ENCODE results near the gene WNT3A. TPM values are rescaled to one million over a fixed set of nuclear protein-coding genes. Genes with fewer than 3 reads are reported as not detected.

WNT3A gene
- total and polyA plus RNA-seq, 2 donors (not counting 3 experiments of a cell fraction or from before 2014, with no cell fraction given): not detected

DNA sequence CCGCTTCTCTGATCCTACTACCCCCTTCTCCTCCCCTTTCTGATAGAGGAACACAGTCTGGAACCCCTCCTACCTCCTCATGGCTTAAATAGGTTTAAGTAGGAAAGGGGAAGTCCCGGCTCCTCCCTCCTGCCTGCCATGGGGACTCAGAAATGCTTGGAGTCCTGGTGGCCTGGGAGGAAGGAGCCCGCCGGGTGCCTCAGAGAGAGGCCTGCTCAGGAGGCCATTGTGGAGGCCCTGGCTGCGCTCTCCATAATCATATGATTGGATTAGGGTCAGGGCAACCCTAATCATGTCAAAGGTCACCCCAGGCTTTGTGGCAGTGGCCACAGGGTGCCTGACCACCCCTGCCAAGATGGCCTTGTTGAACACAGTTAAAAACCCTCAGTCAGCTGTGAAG is 29.0 kb downstream of the WNT3A start:
- ChIA-PET POLR2A (no interaction called here), CTCF (interaction anchor here (0.6 kb wide), 1 partner anchor 130 kb away, joined by 6 read pairs; the partner anchor contains the start of gene IBA57)
- no peak for TF ChIP-seq JUN (IDR thresholded peaks at IDR 0.05; ENCODE audit: borderline replicate concordance, insufficient read depth, insufficient read length, low read depth)
- no peak for TF ChIP-seq FOS (IDR thresholded peaks at IDR 0.05; ENCODE audit: borderline replicate concordance, insufficient read depth, low read length)
- TF ChIP-seq, protein P1, sequence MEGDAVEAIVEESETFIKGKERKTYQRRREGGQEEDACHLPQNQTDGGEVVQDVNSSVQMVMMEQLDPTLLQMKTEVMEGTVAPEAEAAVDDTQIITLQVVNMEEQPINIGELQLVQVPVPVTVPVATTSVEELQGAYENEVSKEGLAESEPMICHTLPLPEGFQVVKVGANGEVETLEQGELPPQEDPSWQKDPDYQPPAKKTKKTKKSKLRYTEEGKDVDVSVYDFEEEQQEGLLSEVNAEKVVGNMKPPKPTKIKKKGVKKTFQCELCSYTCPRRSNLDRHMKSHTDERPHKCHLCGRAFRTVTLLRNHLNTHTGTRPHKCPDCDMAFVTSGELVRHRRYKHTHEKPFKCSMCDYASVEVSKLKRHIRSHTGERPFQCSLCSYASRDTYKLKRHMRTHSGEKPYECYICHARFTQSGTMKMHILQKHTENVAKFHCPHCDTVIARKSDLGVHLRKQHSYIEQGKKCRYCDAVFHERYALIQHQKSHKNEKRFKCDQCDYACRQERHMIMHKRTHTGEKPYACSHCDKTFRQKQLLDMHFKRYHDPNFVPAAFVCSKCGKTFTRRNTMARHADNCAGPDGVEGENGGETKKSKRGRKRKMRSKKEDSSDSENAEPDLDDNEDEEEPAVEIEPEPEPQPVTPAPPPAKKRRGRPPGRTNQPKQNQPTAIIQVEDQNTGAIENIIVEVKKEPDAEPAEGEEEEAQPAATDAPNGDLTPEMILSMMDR (IDR thresholded peaks at IDR 0.05; ENCODE audit: extremely low read depth in 1 of 2, insufficient read depth in 1 of 2, low read depth in 1 of 2, low read length in 2 of 2): no peak
- TF ChIP-seq GATA2 (IDR thresholded peaks at IDR 0.05; ENCODE audit: insufficient read depth, insufficient read length, low read depth, low read length): no peak
- no peak for TF ChIP-seq EZH2 (IDR thresholded peaks at IDR 0.05; ENCODE audit: borderline replicate concordance, low read depth, low read length, severe bottlenecking)
- no peak for TF ChIP-seq MYC (IDR thresholded peaks at IDR 0.05; ENCODE audit: low read depth, low read length)
- no peak for TF ChIP-seq POLR2AphosphoS5 (IDR thresholded peaks at IDR 0.05; ENCODE audit: insufficient read depth, low read depth, low read length)
- TF ChIP-seq, protein P2, sequence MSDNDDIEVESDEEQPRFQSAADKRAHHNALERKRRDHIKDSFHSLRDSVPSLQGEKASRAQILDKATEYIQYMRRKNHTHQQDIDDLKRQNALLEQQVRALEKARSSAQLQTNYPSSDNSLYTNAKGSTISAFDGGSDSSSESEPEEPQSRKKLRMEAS (IDR thresholded peaks at IDR 0.05; ENCODE audit: insufficient read depth, insufficient read length): no peak
- no peak for TF ChIP-seq POLR2A (IDR thresholded peaks at IDR 0.05; ENCODE audit: low read depth, low read length)
- no peaks in the 10 kb centered on the region for H3K79me2 ChIP-seq (ENCODE audit: control insufficient read depth, insufficient read depth, low read length)
- dilution Hi-C loops (cut with MboI; ENCODE audit: extremely low pct_ligation_motif_present, low sequenced_read_pairs): no loop called here
- H4K20me1 ChIP-seq (replicated peaks; ENCODE audit: control insufficient read depth, extremely low read depth, insufficient read depth, low read length): no peaks in the 10 kb centered on the region
- FAIRE-seq: no peak
- H3K9me3 ChIP-seq (replicated peaks; ENCODE audit: control insufficient read depth, insufficient read depth, low read length): no peaks in the 10 kb centered on the region
- BruUV-seq (replicated peaks): no TSS peak
- peaks cover 9 to 15% of the 10 kb centered on the region in 2 experiments for H3K27me3 ChIP-seq (ENCODE audit: control insufficient read depth in 2 of 2, insufficient read depth in 2 of 2, low read length in 2 of 2)
- no peaks in the 10 kb centered on the region for H3K9me1 ChIP-seq (replicated peaks; ENCODE audit: control insufficient read depth, extremely low read depth, insufficient read depth, low read length)
- no peaks in the 10 kb centered on the region for H3K4me1 ChIP-seq (ENCODE audit: control insufficient read depth, extremely low read depth, insufficient read depth, low read length)
- intact Hi-C loops (cut with micrococcal nuclease): no loop called here
- no peak for DNase-seq (ENCODE audit: low read depth, low spot score)
- no peaks in the 10 kb centered on the region for H3K36me3 ChIP-seq (ENCODE audit: control insufficient read depth in 2 of 2, extremely low read depth in 1 of 2, insufficient read depth in 2 of 2, low read length in 2 of 2)
- no peak overlapping the region for H3K4me2 ChIP-seq (ENCODE audit: insufficient read depth, low read length)
- H3K27ac ChIP-seq (ENCODE audit: insufficient read depth, low read depth, low read length): no peak overlapping the region
- no peak overlapping the region for H3K4me3 ChIP-seq (replicated peaks in 1 of 3; ENCODE audit: insufficient read depth in 1 of 3, low read depth in 1 of 3, low read length in 3 of 3)
- H3K9ac ChIP-seq (replicated peaks; ENCODE audit: extremely low read depth, insufficient read depth, low read length): no peak overlapping the region
- H2AFZ ChIP-seq (ENCODE audit: low read depth, low read length): no peak overlapping the region

All from endothelial cell of umbilical vein (primary cell).